ENCODE results near the gene BBX.

BBX gene

GRCh38 chr3:107520535-107520934 lies 2.2 kb upstream of the BBX start:
- DNase-seq: no peak
- TF ChIP-seq CTCF (IDR thresholded peaks at IDR 0.05; ENCODE audit: low read depth, low read length): no peak
- H3K4me3 ChIP-seq (ENCODE audit: low read depth, low read length): no peak overlapping the region
- H3K36me3 ChIP-seq: no peaks in the 10 kb centered on the region
- H3K9me3 ChIP-seq: no peaks in the 10 kb centered on the region
- H3K4me1 ChIP-seq: peaks cover 4% of the 10 kb centered on the region; the same call in 1 of the 2 replicates
- no peaks in the 10 kb centered on the region for H3K27me3 ChIP-seq

DNA sequence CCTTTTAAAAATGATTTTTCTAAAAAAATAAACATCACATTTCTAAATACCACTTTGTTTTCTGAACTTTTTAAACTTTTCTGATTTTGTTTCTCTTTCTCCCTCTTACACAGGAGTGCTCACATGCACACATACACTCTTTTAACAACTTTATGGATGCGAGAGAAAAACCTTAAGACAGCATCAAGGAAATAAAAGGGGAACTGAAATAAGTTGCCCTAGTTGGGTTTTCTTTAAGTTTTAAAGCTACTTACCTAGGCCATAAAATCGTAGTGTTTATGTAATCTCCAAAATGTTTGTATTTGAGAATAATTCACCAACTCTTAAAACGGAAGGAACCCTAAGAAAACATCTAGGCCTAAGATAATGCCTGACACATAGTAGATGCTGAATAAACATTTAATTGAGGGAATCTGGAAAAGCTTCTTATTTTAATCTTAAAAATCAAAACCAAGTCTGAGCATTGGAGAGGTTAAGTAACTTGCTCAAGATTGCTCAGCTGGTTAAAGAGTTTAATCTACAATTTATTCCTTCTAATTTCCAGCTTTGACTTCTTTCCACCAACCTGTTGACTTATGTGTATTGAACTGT lies 1.2 kb upstream of the BBX start:
- Histone ChIP-seq H3K4me1 (peaks cover 4% of the 10 kb centered on the region; the same call in 1 of the 2 replicates), H3K27me3 (no peaks in the 10 kb centered on the region), H3K9me3 (no peaks in the 10 kb centered on the region), H3K36me3 (no peaks in the 10 kb centered on the region), H3K4me3 (ENCODE audit: low read depth, low read length) (no peak overlapping the region)
- TF ChIP-seq CTCF (IDR thresholded peaks at IDR 0.05; ENCODE audit: low read depth, low read length): no peak
- DNase-seq: no peak

GRCh38 chr3:107523289-107523538 lies 452 bp downstream of the BBX start:
- Histone ChIP-seq H3K4me3 (ENCODE audit: low read depth, low read length) (peak overlapping the region; percentile 73), H3K27me3 (no peaks in the 10 kb centered on the region), H3K36me3 (peaks cover 4% of the 10 kb centered on the region), H3K9me3 (no peaks in the 10 kb centered on the region), H3K4me1 (peaks cover 4% of the 10 kb centered on the region; the same call in 1 of the 2 replicates)
- no peak for TF ChIP-seq CTCF (IDR thresholded peaks at IDR 0.05; ENCODE audit: low read depth, low read length)
- no peak for DNase-seq

GRCh38 chr3:107523539-107524325 lies 970 bp downstream of the BBX start:
- peak; percentile 62 for DNase-seq
- Histone ChIP-seq H3K9me3 (no peaks in the 10 kb centered on the region), H3K36me3 (peaks cover 4% of the 10 kb centered on the region), H3K4me1 (peaks cover 4% of the 10 kb centered on the region; the same call in 1 of the 2 replicates), H3K4me3 (ENCODE audit: low read depth, low read length) (peak overlapping the region; percentile 73), H3K27me3 (no peaks in the 10 kb centered on the region)
- TF ChIP-seq CTCF (IDR thresholded peaks at IDR 0.05; ENCODE audit: low read depth, low read length): no peak

DNA sequence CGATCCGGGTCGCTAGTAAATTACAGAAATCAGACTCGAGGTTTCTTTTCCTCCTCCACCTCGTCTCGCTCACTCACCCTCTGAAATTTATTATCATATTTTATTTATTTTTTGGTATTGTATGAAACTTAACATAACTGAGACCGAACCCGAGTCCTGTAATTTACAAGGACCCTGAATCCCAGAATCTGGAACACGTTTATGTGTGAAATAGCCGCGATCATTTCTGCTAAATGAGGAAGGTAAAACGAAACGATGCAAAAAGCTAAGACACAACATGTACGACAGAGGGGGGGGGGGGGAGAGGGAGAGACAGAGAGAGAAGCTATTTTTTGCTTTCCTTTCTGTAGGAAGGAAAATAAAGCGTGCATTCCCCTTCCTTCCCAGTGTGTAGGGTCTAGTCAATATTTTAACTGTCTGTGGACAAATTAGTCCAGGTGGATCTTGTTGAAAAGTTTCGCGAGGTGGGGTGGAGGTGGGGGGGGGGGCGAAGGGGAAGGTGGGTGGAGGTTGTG lies 1.6 kb downstream of the BBX start:
- Histone ChIP-seq H3K9me3 (no peaks in the 10 kb centered on the region), H3K36me3 (peaks cover 4% of the 10 kb centered on the region), H3K4me3 (ENCODE audit: low read depth, low read length) (peak overlapping the region; percentile 73), H3K27me3 (no peaks in the 10 kb centered on the region), H3K4me1 (peaks cover 4% of the 10 kb centered on the region; the same call in 1 of the 2 replicates)
- no peak for TF ChIP-seq CTCF (IDR thresholded peaks at IDR 0.05; ENCODE audit: low read depth, low read length)
- DNase-seq: no peak

Measured in BE2C (cell line).